GM12874 (cell line): ENCODE data around the gene CWH43.

Experiments
- TF ChIP-seq, protein P1 (sequence below): IDR thresholded peaks from 2 replicates; pipeline ENCODE4 v1.5.1; 2011; ENCODE audit warnings: low read depth, mild to moderate bottlenecking, control low read depth, low read length, moderate library complexity; ENCODE audit not compliant: insufficient read depth

CWH43 gene

DNA sequence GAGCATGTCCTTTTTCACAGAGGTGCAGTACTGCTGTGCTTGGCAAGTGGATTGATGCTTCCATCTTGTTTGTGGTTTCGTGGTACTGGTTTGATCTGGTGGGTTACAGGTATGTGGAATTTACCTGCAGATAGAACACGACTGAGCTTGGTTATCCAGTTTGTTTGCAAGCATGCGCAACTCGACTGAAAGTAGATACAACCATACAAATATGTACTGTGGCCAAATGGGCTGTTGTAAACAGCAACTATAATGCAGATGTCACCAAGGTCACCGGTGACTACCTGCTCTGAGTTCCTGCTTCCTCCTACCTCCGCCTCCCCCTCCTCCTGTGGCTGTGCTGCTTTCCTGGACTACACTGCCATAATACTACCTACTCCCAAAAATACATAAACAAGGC, 12.4 kb downstream of the CWH43 start:
- TF ChIP-seq, protein P1, sequence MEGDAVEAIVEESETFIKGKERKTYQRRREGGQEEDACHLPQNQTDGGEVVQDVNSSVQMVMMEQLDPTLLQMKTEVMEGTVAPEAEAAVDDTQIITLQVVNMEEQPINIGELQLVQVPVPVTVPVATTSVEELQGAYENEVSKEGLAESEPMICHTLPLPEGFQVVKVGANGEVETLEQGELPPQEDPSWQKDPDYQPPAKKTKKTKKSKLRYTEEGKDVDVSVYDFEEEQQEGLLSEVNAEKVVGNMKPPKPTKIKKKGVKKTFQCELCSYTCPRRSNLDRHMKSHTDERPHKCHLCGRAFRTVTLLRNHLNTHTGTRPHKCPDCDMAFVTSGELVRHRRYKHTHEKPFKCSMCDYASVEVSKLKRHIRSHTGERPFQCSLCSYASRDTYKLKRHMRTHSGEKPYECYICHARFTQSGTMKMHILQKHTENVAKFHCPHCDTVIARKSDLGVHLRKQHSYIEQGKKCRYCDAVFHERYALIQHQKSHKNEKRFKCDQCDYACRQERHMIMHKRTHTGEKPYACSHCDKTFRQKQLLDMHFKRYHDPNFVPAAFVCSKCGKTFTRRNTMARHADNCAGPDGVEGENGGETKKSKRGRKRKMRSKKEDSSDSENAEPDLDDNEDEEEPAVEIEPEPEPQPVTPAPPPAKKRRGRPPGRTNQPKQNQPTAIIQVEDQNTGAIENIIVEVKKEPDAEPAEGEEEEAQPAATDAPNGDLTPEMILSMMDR, result no peak

GRCh38 chr4:49000806-49001205, 14.7 kb downstream of the CWH43 start:
- TF ChIP-seq, protein P1, result no peak

DNA sequence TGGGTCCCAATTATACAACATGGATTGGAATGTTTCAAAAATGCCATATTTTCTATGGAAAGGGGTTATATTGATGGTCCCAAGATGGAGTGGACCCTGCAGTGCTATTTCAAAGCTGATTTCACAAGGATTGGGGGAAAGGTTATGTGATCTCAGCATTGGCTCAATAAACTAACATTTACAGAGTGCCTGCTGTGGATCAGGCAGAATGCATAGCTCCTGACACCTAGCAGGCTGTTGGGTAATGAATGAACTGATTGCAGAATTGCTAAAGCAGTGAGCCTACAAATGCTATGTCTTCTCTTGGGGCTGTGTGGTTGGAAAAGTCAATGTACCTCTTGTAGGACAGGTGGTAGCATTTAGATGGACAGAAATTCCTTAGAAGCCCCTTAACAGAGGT, 16.9 kb downstream of the CWH43 start:
- TF ChIP-seq, protein P1, result no peak

- TF ChIP-seq, protein P1, result no peak
These were observed 32.7 kb downstream of the CWH43 start for GRCh38 chr4:49018718-49019295.

DNA sequence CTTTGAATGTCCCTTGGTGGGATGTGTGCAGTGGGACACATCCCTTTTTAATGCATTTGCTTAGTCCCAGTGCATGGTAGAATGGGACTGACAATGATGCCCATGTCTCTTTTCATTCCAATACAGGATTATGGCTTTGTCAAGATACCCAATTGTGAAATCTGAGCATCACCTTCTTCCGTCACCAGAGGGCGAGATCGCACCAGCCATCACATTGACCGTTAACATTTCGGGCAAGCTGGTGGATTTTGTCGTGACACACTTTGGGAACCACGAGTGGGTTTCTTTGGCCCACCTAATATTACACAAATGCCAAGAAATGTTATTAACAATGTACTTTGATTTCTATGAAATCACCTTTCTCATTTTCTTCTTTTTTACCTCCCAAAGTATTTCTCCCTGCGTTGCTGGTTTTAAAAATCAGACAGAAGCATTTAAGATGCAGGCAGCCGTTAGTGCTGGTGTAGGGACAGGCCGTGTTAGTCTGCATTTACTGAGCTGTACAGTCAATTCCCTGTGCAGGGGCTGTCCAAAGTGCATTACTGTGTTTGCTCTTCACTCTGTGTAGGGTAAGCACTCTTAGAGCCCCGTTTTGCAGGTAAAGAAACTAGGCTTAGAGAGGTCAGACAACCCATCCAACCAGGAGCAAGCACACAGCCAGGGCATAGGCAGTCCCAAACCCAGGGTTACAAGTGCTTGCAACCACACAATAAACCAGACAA, 46.5 kb downstream of the CWH43 start:
- TF ChIP-seq, protein P1, result peak; percentile 46; the same call in 1 of the 2 replicates

GRCh38 chr4:49036528-49036927, 50.5 kb downstream of the CWH43 start:
- TF ChIP-seq, protein P1, result no peak

DNA sequence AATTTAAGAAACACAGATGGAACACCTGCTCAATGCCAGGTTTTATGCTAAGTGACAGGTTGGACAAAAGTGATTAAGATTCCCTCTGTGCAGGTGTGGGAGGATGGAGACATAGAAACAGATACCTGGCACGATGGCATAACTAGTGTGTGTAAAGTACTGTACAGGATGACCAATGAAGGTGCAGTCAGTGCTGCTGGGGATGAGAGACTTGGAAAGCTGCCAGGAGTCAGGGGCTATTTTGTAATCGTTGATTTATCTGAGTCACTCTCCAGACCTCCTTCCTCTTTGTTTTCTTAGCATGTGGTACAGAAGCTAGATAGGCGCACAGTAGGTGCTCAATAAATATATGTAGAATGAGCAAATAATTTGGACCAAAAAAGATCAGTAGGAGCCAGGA, 58.2 kb downstream of the CWH43 start:
- TF ChIP-seq, protein P1, result no peak
